NCI-H1436 treated with DMSO at 0.1 percent for 48 hours (cell line): ENCODE data around the gene GPC5.
"Not testable (repeated sequence)": the region's sequence is repeated elsewhere in the genome, so short reads cannot be mapped to it uniquely, and the experiment has no call there.

Experiments used
- DNase-seq: peaks from one replicate; lab custom pipeline; 2025; lab: John Stamatoyannopoulos, UW

The GPC5 gene

DNA sequence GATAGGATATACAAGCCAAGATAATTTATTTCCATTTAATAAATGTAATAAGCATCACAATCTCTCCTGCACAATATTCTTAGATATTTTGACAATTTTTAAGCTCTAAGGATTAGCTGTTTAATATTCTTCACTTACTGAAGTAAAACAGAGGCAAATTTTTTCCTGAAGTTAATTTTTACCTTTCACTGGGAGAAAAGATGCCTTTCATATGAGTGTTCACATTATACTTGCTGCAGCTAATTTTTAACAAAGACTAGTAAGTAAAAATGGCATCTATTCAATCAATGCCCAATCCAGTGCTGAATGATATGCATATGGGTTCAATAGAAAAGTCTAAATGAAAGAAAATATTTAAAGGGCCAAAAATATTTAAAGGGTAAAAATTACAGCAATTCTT is 1451.0 kb downstream of the GPC5 start:
- no peak for DNase-seq

DNA sequence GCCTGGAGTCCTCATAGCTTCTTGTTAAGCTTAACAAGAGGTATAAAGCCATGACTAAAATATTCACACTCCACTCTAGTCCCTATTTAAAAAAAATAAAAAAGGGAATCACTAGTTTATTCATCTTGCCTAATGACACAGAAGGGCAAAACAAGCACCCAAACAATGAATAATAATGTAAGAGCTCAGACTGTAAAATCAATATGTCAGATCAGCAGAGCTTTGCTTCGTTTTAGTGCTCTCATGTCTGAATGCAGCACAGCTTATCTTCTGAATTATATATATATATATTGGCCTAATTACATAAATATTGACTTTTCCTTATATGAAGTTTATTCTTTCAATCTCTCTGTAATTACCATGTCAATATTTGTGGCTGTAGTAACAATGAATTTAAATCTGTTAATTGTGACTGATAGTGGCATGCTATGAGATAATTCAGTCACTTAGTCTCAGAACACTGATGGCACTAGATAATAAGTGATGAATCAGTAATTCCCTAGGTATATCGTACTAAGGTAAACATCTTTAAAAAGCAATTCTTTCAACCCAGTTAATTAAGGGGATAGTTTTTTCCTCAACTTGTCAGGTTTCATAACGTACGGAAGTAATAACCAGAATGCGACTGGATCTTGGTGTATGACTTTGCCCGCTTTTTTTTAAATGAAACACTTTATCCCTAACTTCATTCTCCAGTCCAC is 1466.3 kb downstream of the GPC5 start:
- DNase-seq = peak; percentile 63

DNA sequence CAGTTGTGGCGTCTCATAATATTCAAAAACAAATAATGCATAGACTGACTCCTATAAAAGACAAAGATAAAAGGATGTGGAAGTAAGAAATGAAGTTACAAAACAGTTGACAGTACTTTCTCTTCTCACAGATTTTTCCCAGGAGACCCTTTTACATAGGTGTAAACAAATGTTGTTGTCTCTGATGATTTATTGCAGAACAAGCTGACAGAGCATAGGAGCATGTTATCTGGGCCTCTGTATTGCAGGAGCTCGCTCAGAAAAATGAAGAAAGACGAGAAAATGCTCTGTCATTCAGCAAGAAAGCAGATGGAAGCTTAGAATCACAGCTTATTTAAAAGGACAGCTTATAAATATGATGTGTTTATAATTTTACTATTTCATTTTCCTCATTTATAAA is 1474.6 kb downstream of the GPC5 start:
- no peak for DNase-seq

DNA sequence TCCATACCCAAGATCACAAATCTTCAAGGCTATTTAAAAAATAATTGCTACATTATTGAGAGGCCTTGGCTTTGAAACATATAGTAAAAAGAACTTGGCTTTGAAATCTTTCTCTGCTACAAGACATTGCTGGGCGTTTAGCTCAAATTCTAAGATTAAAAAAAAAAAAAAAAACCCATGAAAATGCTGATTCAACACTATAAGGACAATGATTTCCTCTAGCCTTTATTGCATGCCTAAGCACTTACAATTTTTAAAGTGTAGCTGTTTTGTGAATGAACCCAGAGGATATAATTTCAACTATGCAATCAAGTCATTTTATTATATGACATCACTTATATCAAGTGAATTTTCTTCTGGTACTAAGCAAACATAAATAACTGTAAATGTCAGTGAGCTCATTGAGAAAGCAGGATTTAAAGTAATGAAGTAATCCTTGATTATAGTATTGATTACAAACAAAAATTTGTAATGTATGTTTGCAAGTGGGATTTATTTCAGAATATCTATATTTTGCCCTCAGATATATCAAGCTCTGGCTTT is 1488.2 kb downstream of the GPC5 start:
- DNase-seq = no peak

DNA sequence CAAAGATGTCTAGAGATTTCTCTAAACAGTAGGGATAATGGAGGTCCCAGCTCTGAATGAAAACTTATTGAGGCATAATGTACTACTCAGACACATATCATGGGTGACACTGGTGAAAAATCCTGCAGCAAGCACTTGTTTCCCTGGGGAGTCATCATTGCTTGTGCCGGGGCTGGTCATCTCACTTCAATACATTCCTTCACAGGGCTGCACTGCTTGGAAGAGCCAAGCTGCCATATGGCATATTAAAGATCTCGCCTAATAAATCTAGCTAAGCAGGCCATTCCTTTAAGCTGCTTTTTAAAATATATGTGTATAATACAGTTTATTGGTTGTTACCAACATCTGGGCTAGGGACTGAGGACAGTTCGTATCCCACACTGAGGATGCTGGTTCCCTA is 1496.0 kb downstream of the GPC5 start:
- no peak for DNase-seq

DNA sequence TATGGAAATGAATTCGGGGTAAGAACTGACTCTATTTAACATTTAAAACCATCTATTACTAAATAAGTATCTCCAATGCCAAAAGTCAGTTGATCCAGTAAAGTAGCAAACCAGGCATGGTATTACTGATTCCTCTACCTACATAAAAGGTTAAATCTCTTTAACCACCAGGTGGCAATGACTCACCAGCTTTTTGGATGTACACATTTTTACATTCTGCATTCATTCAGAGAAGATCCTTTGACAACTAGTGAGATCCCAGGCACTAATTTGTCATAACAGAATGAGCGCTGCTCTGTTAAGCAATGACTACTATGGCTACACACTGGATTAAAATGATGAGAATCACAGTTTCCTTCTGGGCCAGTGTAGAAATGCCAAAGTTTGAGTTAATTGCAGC is 1498.4 kb downstream of the GPC5 start:
- no peak for DNase-seq

DNA sequence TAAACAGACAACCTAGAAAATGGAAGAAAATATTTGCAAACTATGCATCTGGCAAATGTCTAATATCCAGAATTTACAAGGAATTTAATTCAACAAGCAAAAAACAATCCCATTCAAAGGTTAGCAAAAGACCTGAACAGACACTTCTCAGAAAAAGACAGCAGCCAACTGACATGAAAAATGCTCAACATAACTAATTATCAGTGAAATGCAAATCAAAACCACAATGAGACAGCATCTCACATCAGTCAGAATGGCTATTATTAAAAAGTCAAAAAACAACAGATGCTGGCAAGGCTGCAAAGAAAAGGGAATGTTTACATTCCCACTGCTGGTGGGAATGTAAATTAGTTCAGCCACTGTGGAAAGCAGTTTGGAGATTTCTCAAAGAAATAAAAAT is 1500.5 kb downstream of the GPC5 start:
- not testable (repeated sequence) for DNase-seq

DNA sequence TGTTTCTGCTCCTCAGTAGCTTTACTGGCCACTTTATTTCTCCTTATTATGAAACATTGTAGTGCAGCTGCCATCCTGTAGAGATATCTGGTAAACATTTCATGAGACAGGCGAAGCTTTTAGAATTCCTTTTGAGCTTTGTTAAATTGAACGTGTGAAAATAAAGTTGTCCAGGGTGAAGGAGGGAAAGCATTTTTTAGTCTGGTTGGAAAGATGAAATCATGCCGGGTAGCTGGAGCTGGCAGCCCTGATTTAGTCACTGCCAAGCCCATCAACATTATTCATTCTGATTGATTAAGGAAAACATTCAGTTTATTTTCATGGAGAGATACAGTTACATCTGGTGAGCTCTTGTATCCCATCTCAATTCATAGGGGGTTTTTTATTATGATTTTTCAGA is 1502.0 kb downstream of the GPC5 start:
- DNase-seq = no peak

DNA sequence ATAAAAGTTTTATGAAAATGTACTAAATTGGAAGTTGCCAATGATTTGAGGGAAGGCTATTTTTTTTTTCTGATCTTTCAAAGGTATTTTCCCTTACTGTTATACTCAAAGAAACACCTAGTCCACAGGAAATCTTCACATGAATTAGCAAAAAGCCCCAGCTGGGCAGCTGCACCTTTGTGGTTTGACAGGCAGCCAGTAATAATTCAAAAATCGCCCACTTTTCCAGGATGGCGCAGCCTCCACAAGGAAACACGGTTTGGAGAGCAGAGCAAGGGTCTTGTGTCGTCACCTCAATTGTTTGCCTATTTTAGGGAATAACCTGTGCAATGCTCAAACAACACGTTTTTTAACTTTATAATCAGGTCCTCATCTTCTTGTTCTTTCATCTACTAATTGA is 1503.3 kb downstream of the GPC5 start:
- DNase-seq = no peak

DNA sequence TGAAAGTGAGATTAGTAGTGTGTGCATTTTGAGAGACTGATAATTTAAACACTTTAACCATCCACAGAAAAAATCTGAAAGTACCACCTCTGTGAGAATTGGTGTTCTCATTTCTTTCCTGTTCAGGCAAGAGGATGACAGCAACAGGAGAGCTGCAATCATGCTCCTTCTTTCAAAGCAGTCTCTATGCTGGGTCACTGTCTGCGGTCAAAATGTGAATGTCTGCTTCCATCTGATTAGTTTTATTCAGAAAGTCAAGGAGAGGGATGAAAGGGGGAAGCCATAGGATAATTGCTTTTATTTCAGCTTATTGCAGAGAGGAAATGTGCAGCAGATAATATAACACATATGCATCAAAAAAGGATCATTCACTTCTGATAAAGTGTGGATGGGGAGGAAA is 1514.2 kb downstream of the GPC5 start:
- DNase-seq = no peak

DNA sequence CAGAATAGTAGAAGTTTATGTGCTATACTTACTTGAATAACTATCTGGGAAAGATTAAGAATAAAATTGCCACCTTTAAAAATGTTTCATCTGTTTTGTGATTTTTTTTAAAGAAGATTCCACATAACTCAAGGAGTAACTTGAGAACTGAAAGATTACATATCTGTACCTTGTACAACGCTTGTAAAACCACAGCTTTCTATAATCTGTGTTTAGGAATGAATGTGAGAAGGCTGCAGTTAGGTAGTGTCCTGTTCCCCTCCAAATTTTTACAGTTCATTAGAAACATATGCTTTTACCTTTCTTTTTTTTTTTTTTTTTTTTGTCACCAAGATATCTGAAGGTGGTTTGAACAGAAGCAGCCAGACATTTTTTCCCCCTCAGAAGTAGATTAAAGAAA is 1515.4 kb downstream of the GPC5 start:
- no peak for DNase-seq
